H9 (cell line): ENCODE results near the gene KPNA2. TPM values are rescaled to one million over a fixed set of nuclear protein-coding genes. Genes with fewer than 3 reads are reported as not detected.
"Not testable (repeated sequence)": the region's sequence is repeated elsewhere in the genome, so short reads cannot be mapped to it uniquely, and the experiment has no call there.

Experiments used
- DNase-seq: peaks from one replicate; pipeline ENCODE4 v3.0.0-alpha.2; 2017
- H2AFZ ChIP-seq: one replicate; pipeline ENCODE4 v1.6.1; 2013; ENCODE audit warnings: mild to moderate bottlenecking, low read length, control low read depth, moderate library complexity
- H2AK5ac ChIP-seq: 2 replicates; pipeline ENCODE4 v1.6.1; 2013; ENCODE audit warnings: low read length, control low read depth, mixed read lengths; ENCODE audit not compliant: insufficient read length
- H2BK120ac ChIP-seq: one replicate; pipeline ENCODE4 v1.6.1; 2013; ENCODE audit warnings: low read depth, mild to moderate bottlenecking, low read length, control low read depth, inconsistent platforms; ENCODE audit not compliant: poor library complexity, severe bottlenecking
- H2BK12ac ChIP-seq: 2 replicates; pipeline ENCODE4 v1.6.1; 2013; ENCODE audit warnings: low read length, control low read depth, mixed read lengths, low read depth; ENCODE audit not compliant: insufficient read length
- H2BK15ac ChIP-seq: 2 replicates; pipeline ENCODE4 v1.6.1; 2013; ENCODE audit warnings: low read depth, low read length, control low read depth
- H2BK20ac ChIP-seq: one replicate; pipeline ENCODE4 v1.6.1; 2013; ENCODE audit warnings: low read depth, mild to moderate bottlenecking, low read length, control low read depth, inconsistent platforms; ENCODE audit not compliant: poor library complexity, severe bottlenecking
- H2BK5ac ChIP-seq: 2 replicates; pipeline ENCODE4 v1.6.1; 2013; ENCODE audit warnings: low read length, control low read depth, mixed read lengths; ENCODE audit not compliant: insufficient read length
- H3K14ac ChIP-seq: 2 replicates; pipeline ENCODE4 v1.6.1; 2013; ENCODE audit warnings: low read length, control low read depth; ENCODE audit not compliant: insufficient read depth
- H3K18ac ChIP-seq: 2 replicates; pipeline ENCODE4 v1.6.1; 2013; ENCODE audit warnings: low read depth, mild to moderate bottlenecking, mixed read lengths, low read length, control low read depth; ENCODE audit not compliant: insufficient read length
- H3K23ac ChIP-seq: 2 replicates; pipeline ENCODE4 v1.6.1; 2013; ENCODE audit warnings: low read length, control low read depth, mixed read lengths, low read depth; ENCODE audit not compliant: insufficient read length
- H3K23me2 ChIP-seq: 2 replicates; pipeline ENCODE4 v1.6.1; 2013; ENCODE audit warnings: low read depth, mild to moderate bottlenecking, mixed read lengths, low read length, control low read depth; ENCODE audit not compliant: insufficient read length, poor library complexity, severe bottlenecking
- H3K27ac ChIP-seq: 2 replicates; pipeline ENCODE4 v1.5.1; 2013; ENCODE audit warnings: low read length, control low read depth, mixed read lengths, low read depth; ENCODE audit not compliant: insufficient read length
- H3K27me3 ChIP-seq: 2 replicates; pipeline ENCODE4 v1.6.1; 2013; ENCODE audit warnings: low read length, control low read depth, inconsistent platforms; ENCODE audit not compliant: insufficient read depth
- H3K4ac ChIP-seq: 2 replicates; pipeline ENCODE4 v1.6.1; 2013; ENCODE audit warnings: low read depth, mild to moderate bottlenecking, control low read depth, inconsistent platforms, low read length, moderate library complexity
- H3K4me1 ChIP-seq: 2 replicates; pipeline ENCODE4 v1.6.1; 2013; ENCODE audit warnings: low read length, control low read depth, inconsistent platforms; ENCODE audit not compliant: insufficient read depth
- H3K4me2 ChIP-seq: 2 replicates; pipeline ENCODE4 v1.6.1; 2013; ENCODE audit warnings: low read length, control low read depth, mixed read lengths; ENCODE audit not compliant: insufficient read length, insufficient read depth
- H3K56ac ChIP-seq: 2 replicates; pipeline ENCODE4 v1.6.1; 2013; ENCODE audit warnings: low read depth, mild to moderate bottlenecking, mixed read lengths, low read length, control low read depth; ENCODE audit not compliant: insufficient read length
- H3K79me1 ChIP-seq: 2 replicates; pipeline ENCODE4 v1.6.1; 2013; ENCODE audit warnings: low read depth, mild to moderate bottlenecking, moderate library complexity, low read length, control low read depth, inconsistent platforms; ENCODE audit not compliant: insufficient read depth, poor library complexity, severe bottlenecking
- H3K79me2 ChIP-seq: 2 replicates; pipeline ENCODE4 v1.6.1; 2013; ENCODE audit warnings: low read length, control low read depth, inconsistent platforms; ENCODE audit not compliant: insufficient read depth
- H3K9ac ChIP-seq: 2 replicates; pipeline ENCODE4 v1.6.1; 2013; ENCODE audit warnings: low read length, control low read depth, mixed read lengths; ENCODE audit not compliant: insufficient read length; ENCODE audit errors: extremely low read depth
- H3K9me3 ChIP-seq: one replicate; pipeline ENCODE4 v1.6.1; 2013; ENCODE audit warnings: low read depth, low read length, inconsistent platforms; ENCODE audit not compliant: control insufficient read depth
- H3T11ph ChIP-seq: one replicate; pipeline ENCODE4 v1.6.1; 2013; ENCODE audit warnings: mild to moderate bottlenecking, low read length, control low read depth, inconsistent platforms
- H4K20me1 ChIP-seq: one replicate; pipeline ENCODE4 v1.6.1; 2013; ENCODE audit not compliant: control insufficient read depth, insufficient read length, insufficient read depth
- H4K5ac ChIP-seq: 2 replicates; pipeline ENCODE4 v1.6.1; 2013; ENCODE audit warnings: low read depth, mild to moderate bottlenecking, mixed read lengths, low read length, control low read depth; ENCODE audit not compliant: insufficient read length
- H4K8ac ChIP-seq: replicated peaks from 2 replicates; pipeline ENCODE4 v1.6.1; 2013; ENCODE audit warnings: low read length, control low read depth, mixed read lengths, low read depth; ENCODE audit not compliant: insufficient read length
- H4K91ac ChIP-seq: 2 replicates; pipeline ENCODE4 v1.6.1; 2013; ENCODE audit warnings: low read depth, mild to moderate bottlenecking, moderate library complexity, mixed read lengths, low read length, control low read depth; ENCODE audit not compliant: insufficient read length
- H3K27ac Mint-ChIP-seq, 3 experiments: 2 replicates in 2 of 3; 3 replicates in 1 of 3; pipeline ENCODE4 v1.8.0; 2020 to 2021; ENCODE audit warnings: mixed read lengths in 3 of 3, mild to moderate bottlenecking in 1 of 3, moderate library complexity in 1 of 3
- H3K27me3 Mint-ChIP-seq: 2 replicates; pipeline ENCODE4 v1.8.0; 2021; ENCODE audit warnings: low read depth, mild to moderate bottlenecking, moderate library complexity, mixed read lengths
- H3K36me3 Mint-ChIP-seq, 3 experiments: 2 replicates in 2 of 3; 3 replicates in 1 of 3; pipeline ENCODE4 v1.8.0; 2020 to 2021; ENCODE audit warnings: low read depth in 3 of 3, mixed read lengths in 3 of 3; ENCODE audit not compliant: insufficient read depth in 1 of 3
- H3K4me1 Mint-ChIP-seq, 2 experiments: 2 replicates each; pipeline ENCODE4 v1.8.0; 2020; ENCODE audit warnings: mixed read lengths in 2 of 2
- H3K4me3 Mint-ChIP-seq, 2 experiments: 2 replicates in 1 of 2; 3 replicates in 1 of 2; pipeline ENCODE4 v1.8.0; 2020 to 2021; ENCODE audit warnings: mild to moderate bottlenecking in 2 of 2, mixed read lengths in 2 of 2, moderate library complexity in 1 of 2
- H3K9me3 Mint-ChIP-seq, 2 experiments: 2 replicates in 1 of 2; 3 replicates in 1 of 2; pipeline ENCODE4 v1.8.0; 2020; ENCODE audit warnings: mild to moderate bottlenecking in 2 of 2, mixed read lengths in 2 of 2, moderate library complexity in 1 of 2
- WGBS: extraction: QIAGEN DNeasy Blood & Tissue Kit; methylation state at CpG from one replicate; pipeline ENCODE4 v1.1.7; 2013; ENCODE audit warnings: missing lambda C conversion rate, low lambda C conversion rate, mixed read lengths; ENCODE audit not compliant: insufficient read length; ENCODE audit errors: extremely low coverage; 5-methylcytosine and 5-hydroxymethylcytosine counted together
- total RNA-seq: library from RNA; stranded (reverse); gene quantifications from 2 replicates; pipeline ENCODE4 v1.2.1, GENCODE V29; 2021
- TF ChIP-seq, protein P1 (sequence below): fragments of 200-600 bp; sonication (generic); conservative IDR thresholded peaks from 3 replicates; pipeline ENCODE4 v1.8.0; 2021; ENCODE audit warnings: antibody characterized with exemption, mild to moderate bottlenecking

The KPNA2 gene
- total RNA-seq, 1 experiment from 2014 or later, result 432 TPM

DNA sequence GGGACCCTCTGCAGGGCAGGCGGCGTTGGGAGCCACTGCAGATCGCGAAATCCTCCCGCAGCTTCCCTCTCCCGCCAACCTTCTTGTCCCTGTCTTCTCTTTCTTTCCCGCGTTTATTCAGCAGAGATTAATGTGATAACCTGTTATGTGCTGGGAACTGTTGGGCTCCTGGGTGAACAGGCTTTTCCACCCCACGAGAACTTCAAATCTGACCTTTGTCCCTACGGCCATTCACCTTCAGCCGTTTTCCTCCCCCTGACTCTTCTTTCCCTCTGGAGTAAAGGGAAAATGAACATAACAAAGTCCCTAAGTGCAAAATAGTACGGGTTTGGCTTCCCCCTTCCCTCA, 15.2 kb upstream of the KPNA2 start:
- no peak overlapping the region for H3T11ph ChIP-seq
- no peak overlapping the region for H2BK20ac ChIP-seq
- H2AFZ ChIP-seq, result no peak overlapping the region
- H2BK12ac ChIP-seq, result no peak overlapping the region
- Mint-ChIP-seq H3K9me3 (peaks cover 0 to 2% of the 10 kb centered on the region in 2 experiments; a peak in 1 of 5 replicates), H3K27me3 (peaks cover 2% of the 10 kb centered on the region; the same call in 1 of the 2 replicates), H3K4me1 (peaks cover 9 to 15% of the 10 kb centered on the region in 2 experiments), H3K4me3 (peak overlapping the region; percentile 78 to 84), H3K27ac (peak overlapping the region; percentile 78 to 98 (median 90)), H3K36me3 (no peaks in the 10 kb centered on the region; a peak in 1 of 7 replicates)
- H4K5ac ChIP-seq, result no peak overlapping the region
- no peak overlapping the region for H3K23ac ChIP-seq
- no peak overlapping the region for H2BK15ac ChIP-seq
- H3K79me2 ChIP-seq, result no peaks in the 10 kb centered on the region
- H3K27ac ChIP-seq, result peak overlapping the region; percentile 73
- WGBS, result no CpG with 5 or more reads among the region's 12 CpGs
- no peaks in the 10 kb centered on the region for H3K27me3 ChIP-seq
- no peak for DNase-seq
- peak overlapping the region; percentile 57 for H2BK120ac ChIP-seq
- no peaks in the 10 kb centered on the region for H3K4me1 ChIP-seq
- no peaks in the 10 kb centered on the region for H3K9me3 ChIP-seq
- no peak overlapping the region for H3K4ac ChIP-seq
- no peaks in the 10 kb centered on the region for H3K79me1 ChIP-seq
- no peak overlapping the region for H3K56ac ChIP-seq
- H4K8ac ChIP-seq, result no peak overlapping the region
- peak overlapping the region; percentile 80 for H3K18ac ChIP-seq
- peaks cover 6% of the 10 kb centered on the region for H3K23me2 ChIP-seq
- H3K4me2 ChIP-seq, result peak overlapping the region; percentile 88
- TF ChIP-seq, protein P1, sequence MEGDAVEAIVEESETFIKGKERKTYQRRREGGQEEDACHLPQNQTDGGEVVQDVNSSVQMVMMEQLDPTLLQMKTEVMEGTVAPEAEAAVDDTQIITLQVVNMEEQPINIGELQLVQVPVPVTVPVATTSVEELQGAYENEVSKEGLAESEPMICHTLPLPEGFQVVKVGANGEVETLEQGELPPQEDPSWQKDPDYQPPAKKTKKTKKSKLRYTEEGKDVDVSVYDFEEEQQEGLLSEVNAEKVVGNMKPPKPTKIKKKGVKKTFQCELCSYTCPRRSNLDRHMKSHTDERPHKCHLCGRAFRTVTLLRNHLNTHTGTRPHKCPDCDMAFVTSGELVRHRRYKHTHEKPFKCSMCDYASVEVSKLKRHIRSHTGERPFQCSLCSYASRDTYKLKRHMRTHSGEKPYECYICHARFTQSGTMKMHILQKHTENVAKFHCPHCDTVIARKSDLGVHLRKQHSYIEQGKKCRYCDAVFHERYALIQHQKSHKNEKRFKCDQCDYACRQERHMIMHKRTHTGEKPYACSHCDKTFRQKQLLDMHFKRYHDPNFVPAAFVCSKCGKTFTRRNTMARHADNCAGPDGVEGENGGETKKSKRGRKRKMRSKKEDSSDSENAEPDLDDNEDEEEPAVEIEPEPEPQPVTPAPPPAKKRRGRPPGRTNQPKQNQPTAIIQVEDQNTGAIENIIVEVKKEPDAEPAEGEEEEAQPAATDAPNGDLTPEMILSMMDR, result no peak
- no peaks in the 10 kb centered on the region for H4K20me1 ChIP-seq
- H2AK5ac ChIP-seq, result no peak overlapping the region
- peak overlapping the region; percentile 87; the same call in 1 of the 2 replicates for H3K14ac ChIP-seq
- no peak overlapping the region for H4K91ac ChIP-seq
- H2BK5ac ChIP-seq, result no peak overlapping the region
- peak overlapping the region; percentile 86 for H3K9ac ChIP-seq

- Mint-ChIP-seq H3K4me1 (peaks cover 11 to 16% of the 10 kb centered on the region in 2 experiments), H3K4me3 (peak overlapping the region; percentile 78 to 84), H3K27ac (peak overlapping the region; percentile 78 to 98 (median 90); a peak in 5 of 7 replicates)
- H3K27me3 Mint-ChIP-seq, DNase-seq, H3K56ac ChIP-seq, H3K27me3 ChIP-seq, H2AK5ac ChIP-seq, H3K79me2 ChIP-seq, H3K4ac ChIP-seq, H3K9me3 Mint-ChIP-seq, H2BK120ac ChIP-seq, H4K8ac ChIP-seq, H3K14ac ChIP-seq, H3K18ac ChIP-seq, H2AFZ ChIP-seq, H3T11ph ChIP-seq, H2BK20ac ChIP-seq, H2BK12ac ChIP-seq, H4K5ac ChIP-seq, H2BK15ac ChIP-seq, H3K9me3 ChIP-seq, H4K91ac ChIP-seq, H3K36me3 Mint-ChIP-seq, H4K20me1 ChIP-seq, H3K79me1 ChIP-seq, H3K4me1 ChIP-seq, H2BK5ac ChIP-seq, H3K23ac ChIP-seq, H3K23me2 ChIP-seq: not testable (repeated sequence)
- Histone ChIP-seq H3K9ac (peak overlapping the region; percentile 86), H3K27ac (peak overlapping the region; percentile 73), H3K4me2 (peak overlapping the region; percentile 88)
- no CpG with 5 or more reads among the region's 13 CpGs for whole genome bisulfite sequencing
These were observed 14.7 kb upstream of the KPNA2 start for GRCh38 chr17:68020791-68021190.
